GM18868 (cell line): Measurements from ENCODE around the gene VPS13C.

Experiments used
- ATAC-seq: cut with Tn5 transposase; IDR thresholded peaks from one replicate; pipeline ENCODE4 v1.9.1; 2021; ENCODE audit warnings: mild to moderate bottlenecking, moderate library complexity; ENCODE audit not compliant: unreplicated experiment

VPS13C gene

DNA sequence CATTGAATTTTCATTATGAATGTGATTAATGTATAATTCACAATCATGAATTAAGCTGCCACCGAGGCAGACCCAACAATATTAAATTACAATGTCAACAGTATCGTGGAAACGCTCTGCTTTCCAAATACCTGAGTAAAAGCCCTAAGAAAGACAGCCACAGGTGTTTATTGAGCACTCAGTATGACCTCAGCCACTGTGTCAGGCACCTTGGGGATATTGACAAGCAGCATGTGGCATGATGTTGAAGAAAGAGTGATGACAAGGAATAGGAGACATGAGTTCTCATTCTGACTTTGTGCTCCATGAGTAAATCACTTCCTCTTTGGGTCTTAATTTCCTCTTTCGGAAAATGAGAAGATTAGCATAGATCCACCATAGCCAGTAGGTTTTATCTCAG is 19.3 kb upstream of the VPS13C start:
- ATAC-seq: no peak

DNA sequence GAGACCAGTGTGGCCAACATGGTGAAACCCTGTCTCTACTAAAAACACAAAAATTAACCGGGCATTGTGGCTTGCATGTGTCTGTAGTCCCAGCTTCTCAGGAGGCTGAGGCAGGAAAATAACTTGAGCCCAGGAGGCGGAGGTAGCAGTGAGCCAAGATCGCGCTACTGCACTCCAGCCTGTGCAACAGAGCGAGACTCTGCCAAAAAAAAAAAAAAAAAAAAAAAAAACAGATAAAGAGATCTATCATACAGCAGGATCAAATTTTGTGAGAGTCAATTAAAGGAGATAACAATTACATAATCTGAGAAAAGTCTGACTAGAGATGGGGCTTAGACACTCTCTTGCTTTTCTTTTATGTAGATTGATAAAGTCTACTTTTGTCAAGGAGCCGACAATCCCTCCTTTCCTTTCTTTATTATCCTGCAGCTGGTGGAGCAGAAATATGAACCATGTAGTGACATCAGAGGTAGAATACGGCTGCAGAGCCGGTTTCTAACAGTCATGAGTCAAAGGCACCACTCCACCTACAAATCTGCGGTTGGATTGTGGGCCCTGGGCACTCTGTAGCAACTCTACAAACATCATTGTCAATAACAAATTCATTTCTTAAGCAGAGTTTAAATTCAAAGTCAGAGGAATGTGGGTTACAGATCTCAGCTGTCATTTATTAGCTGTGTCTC is 15.5 kb upstream of the VPS13C start:
- ATAC-seq: no peak

DNA sequence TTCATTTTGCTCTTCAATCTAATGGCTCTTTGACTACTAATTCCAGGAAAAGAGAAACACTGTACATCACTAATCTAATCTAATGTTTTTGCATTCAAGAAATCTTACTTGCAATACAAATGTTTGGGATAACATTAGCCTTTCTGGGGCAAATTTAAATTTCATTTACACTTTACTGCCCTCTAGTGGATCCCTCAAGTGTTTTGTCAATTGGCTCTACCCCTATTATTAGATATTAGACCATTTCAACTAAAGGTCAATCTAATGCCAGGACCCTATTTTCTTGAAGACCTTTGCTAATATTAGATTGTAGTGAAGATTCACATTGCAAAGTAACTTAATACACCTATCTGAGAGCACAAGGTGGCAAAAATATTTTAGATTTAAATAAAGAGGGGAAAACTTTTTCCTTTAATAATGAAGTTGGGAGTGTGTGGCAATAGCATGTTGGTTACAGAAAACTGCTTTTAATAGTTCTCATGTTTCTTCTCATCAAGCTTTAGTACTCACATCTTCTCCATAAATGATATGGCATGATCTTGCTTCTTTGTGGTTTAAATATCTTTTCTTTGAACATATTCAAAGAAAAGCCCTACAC is 11.6 kb upstream of the VPS13C start:
- no peak for ATAC-seq

DNA sequence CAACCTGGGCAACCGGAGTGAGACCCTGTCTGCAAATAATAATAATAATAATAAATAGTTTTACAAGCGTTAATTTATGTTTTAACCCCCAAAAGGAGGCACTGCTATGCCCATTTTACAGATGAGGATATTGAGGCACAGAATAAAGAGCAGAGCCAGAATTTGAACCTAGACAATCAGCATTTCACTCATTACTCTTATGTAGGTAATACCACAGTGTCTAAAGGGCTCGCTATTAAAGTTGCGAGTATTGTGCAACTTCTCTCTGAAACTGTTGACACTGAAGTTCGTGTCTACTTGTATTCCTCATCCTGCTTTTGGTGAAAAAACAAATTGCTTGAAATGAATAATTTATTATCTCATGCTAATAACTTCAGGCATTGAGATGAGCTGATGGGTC is 9.3 kb upstream of the VPS13C start:
- no peak for ATAC-seq

DNA sequence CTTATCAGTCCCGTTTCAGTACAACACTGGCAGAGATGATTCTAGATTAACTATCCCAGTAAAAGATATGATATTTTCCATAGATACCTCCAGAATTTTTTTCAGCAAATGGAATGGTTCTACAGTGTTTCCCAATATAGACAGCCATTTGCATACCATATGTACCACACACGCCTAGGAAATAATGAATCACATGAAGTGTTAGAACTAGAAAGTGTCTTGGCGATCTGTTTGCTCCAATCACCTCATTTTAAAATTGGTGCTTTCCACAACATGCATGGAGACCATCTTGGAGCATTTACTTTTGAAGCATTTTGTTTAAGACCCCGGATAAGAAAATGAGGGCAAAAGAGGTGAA is 8.5 kb upstream of the VPS13C start:
- ATAC-seq: no peak

DNA sequence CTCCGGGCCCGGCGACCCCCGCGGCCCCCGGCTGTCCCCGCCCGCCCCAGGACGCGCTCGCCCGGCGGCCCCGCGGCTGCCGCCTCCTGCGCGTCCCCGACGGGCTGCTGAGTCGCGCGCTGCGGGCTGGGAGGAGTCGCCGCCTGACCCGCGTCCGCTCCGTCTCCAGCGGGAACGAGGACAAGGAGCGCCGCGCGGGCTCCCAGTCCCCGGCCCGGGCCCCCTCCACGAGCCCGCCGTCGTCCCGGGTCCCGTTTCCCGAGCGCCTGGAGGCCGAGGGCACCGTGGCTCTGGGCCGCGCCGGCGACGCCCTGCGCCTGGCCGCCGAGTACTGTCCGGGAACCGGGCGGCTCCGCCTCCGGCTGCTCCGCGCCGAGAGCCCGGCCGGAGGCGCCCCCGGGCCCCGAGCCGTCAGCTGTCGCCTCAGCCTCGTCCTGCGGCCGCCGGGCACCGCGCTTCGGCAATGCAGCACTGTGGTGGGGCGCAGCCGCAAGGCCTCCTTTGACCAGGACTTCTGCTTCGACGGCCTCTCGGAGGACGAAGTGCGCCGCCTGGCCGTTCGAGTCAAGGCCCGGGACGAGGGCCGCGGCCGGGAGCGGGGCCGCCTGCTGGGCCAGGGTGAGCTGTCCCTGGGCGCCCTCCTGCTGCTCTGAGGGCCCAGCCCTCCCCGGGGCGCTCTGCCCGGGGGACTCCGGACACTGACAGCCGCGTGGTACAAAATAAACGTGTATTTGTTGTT is 8.0 kb upstream of the VPS13C start:
- peak; percentile 41 for ATAC-seq

DNA sequence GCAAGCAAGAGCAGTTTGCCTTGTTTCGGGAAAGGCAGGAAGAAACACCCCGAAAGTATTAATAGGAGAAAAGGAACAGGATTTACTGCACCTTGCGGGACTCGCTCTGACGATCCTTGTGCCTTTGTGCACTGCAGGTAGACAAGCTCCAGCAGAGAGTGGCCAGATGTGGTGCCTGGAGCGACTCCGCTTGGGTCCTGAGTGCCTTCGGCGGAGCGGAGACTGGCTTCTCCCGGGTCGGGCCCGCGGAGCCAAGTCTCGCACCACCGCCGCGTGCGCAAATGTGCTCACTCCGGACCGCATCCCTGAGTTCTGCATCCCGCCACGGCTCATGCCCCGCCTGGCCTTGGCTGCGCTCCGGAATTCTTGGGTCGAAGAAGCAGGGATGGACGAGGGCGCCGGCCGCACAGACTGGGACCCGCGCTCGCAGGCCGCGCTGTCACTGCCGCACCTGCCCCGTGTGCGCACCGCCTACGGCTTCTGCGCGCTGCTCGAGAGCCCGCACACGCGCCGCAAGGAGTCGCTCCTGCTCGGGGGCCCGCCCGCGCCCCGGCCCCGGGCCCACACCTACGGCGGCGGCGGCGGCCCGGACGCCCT is 7.3 kb upstream of the VPS13C start:
- ATAC-seq: peak; percentile 39

DNA sequence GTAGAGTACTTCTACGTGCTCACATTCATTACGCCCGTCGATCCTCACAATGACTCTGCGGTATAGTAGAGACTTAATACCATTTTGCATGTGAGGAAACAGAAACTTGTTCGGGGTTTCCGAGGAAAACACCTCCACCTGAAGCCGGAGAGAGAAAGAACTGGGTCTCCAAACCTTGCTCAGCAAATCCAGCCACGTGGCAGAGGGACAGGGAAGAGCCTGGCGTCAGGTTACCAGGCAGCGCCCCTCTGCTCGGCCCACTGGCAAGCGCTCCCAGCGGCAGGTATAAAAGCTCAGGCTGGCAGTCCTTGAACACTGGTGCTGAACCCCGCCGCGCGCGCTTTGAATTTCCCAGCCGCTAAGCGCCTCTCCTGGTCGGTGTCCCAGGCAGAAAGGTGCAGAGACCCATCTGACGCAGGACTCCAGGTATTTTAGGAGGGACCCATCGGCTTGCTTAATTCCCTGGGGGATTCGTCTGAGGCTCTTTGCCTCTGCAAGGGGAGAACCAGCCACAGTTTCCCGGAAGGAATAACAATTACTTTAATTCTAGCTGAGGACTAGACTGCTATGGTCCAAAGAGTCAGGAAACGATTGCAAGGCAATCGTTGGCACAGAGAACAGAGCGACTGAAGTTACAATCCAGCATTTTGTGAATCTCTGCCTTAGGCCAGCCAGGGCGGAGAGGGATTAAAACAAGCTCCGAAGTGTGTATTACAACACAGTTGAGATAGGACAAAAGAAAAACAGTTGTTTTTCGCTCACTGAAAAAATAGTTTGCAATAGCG is 6.6 kb upstream of the VPS13C start, which contains the start of gene C2CD4A:
Gene C2CD4A (plus strand): TSS at position 315 of the 785 bp plus-strand sequence. CDS start 637 bp downstream, outside the sequence.
- peak; percentile 55 for ATAC-seq

DNA sequence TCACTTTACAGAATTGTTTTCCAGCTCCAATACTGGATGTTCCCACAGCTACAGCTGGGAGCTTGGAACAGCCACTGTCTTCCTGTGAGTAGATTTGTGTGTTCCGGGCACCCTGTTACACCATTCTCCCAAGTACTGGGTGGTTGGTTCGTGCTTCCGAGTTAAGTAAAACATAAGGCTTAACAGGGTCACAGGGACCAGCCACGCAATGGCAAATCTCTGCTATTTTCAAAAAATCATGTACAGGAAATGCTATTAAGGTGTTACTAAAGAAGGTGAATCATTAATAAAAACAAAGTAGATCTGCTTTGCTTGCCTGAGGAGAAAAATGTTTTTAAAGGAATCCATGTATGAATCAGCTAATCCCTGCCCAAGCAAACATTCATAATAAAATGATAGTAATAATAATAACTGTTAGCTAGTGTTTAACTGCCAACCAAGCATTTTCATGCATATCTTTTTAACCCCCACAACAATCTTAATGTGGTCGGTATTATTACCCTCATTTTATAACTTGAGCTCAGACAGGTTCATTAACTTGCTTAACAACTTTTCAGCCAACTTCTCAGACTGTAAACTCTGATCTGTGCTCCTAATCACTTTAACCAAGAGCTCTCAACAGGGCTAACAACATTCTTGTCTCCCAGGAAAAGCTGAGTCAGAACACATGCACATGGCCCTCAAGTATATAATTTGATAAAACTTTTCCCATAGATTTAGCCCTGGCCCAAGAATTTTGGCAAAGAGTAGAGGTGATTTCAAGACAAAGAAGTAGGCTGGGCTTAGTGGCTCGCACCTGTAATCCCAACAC is 3.8 kb upstream of the VPS13C start:
- no peak for ATAC-seq

DNA sequence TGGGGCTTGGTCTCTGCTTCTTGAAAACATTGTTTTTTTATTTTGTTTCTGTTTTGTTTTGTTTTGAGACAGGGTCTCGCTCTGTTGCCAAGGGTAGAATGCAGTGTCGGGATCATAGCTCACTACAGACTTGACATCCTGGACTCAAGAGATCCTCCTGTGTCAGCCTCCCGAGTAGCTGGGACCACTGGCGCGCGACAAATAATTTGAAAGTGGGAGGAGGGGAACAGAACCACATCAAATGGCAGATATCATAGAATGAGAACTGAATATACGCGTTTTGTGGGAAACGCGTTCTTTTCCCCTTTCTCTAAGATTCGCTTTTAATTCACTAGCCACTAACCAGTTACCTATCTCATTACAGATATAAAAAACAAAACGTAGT is 641 bp upstream of the VPS13C start:
- no peak for ATAC-seq

DNA sequence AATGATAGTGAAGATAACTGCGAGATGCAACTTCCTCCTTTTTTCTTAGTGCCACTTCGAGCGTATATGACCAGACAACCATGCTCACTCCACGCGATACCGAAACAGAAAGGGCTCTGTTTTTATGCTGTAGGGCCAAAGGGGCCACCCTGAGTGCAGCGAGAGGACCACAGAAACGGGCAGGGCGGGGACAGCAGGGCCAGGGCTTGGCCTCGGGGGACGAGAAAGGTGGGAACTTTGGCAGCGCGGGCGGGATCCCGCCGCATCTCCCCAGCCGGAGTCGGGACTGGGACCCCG is 483 bp downstream of the VPS13C start:
- peak; percentile 72 for ATAC-seq

DNA sequence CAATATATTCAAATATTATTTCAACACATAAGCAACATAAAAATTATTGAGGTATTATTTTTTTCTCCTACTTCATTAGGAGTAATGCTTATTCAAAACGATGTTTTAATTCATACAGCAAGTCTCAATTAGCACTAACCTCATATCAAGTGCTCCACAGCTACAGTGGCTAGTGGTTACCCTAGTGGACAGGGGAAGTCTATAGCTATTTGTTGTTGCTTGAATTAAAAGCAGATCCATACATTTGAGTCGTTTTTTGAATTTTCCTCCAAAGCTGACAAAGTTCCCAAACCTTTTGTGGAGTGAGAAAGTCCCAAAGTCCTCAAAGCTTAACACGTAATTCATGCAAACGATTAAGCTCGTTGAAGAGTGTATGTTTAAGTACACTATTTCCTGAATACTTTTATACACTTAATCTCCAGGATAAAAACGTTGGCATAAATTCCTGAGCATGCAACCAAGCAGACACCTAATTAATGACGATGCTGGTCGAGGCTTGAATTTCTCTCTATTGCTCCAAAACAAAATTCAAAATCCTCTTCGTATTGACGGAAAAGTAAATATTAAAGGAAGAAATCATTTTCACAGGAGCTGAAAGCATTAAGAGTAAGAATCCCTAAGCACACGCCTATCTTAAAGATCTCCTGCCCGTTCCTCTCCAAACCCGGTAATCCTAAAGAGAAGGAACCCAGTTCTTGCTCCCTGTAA is 985 bp downstream of the VPS13C start:
- no peak for ATAC-seq

DNA sequence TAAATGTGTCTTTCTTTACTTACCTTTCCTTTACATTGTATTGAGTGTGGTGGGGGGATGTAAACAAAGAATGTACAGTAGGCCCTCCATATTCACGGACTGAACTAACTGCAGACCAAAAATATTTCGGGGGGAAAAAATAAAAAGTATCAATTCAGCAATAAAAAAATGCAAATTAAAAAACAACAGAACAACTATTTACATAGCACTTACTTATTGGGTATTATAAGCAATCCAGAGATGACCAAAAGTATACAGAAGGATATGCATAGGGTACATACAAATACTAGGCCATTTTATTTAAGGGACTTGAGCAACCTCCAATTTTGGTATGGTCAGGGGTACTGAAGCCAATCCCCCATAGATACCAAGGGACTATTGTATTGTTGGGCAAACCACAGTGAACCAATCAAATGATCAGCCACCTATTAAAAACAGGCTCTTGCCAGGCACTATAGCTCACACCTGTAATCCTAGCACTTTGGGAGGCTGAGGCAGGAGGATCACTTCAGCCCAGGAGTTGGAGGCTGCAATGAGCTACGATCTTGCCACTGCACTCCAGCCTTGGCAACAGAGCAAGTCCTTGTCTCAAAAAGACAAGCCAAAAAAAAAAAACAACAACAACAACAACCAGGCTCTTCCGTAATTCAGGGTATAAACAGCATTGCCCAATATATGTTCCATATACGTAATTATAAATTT is 1.8 kb downstream of the VPS13C start:
- no peak for ATAC-seq

DNA sequence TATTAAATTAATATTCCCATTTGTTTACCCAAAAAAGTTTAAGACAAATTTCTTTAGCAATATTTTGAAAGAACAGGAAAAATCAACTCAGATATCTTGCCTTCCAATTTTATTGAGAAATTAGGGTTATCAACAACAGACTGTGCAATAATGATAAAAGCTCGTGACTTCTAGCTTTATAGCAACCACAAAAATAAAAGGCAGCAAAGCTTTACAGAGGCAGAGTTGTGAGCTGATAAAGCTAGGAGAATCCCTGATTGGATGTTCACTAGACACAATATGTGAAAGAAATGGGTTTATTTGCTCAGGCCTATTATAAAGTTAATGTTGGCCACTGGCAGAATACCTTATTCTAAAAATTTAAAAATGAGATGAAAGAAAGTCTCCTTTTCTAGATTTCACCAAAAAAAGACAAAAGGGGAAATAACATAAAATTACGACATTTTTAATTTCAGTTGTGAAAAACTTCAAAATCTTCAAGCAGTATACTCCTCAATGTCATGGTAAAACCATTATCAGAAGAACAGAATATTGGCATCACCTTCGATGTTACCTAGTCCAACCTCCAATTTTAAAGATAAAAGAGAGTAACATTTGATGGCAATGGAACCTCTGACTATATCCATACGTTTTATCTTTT is 2.8 kb downstream of the VPS13C start:
- no peak for ATAC-seq

DNA sequence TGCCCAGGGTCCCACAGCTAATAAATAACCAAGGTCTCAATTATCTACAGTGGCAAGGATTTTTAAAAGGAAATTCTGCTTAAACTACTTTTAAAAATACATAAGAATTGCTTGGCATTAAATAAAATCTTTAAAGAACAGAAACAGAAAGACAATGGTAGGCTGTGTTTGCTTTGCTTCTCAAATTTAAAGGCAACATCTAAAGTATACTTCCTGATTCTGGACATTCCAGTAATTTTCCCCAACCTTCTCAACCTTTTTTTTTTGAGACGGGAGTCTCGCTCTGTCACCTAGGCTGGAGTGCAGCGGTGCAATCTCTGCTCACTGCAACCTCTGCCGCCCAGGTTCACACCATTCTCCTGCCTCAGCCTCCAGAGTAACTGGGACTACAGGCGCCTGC is 5.3 kb downstream of the VPS13C start:
- no peak for ATAC-seq

DNA sequence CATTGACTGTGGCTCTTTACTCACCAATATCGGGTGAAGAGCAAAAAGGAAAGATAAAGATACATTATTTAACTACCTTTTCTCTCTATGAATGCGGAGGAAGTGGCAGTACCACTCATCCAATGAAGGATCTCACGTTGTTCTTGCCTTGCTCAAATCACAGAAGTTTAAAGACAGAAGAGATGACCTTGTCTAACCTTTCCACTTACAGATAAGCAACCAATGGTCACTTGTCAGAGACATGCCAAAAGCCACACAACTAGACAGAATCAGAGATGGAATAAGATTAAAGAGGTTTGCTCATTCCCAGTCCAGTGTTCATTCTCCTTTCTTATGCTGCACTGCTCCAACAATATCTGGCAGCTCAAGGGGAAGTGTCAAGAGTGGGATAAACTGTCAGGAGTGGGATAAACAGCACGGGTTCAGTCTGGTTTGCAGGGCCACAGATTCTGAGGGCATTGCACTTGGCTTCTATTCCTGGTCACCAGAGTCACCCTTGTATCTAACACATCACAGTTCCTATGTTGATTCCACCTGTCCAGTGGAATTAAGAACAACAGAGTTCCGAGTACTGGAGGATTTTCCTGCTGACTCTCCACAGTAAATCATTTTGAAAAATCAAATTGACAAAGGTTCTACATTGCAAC is 6.7 kb downstream of the VPS13C start:
- no peak for ATAC-seq

DNA sequence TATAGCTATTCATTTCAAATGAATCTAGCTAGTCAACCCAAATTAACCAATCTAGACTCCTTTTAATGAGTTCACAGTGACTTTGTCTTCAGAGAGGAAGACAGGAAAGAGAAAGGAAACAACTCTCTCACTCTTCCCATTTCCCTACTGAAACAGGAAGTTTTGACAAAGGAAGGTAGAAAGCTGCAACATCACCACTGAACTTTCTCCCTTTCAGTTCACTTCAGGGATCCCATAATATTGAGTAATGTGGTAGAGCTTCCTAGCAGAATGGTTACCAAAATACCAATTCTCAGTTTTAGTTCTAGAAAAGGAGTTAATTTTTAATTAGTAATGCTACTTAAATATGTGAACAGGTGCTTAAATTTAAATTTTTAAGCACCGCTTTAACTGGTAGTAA is 7.5 kb downstream of the VPS13C start:
- no peak for ATAC-seq

DNA sequence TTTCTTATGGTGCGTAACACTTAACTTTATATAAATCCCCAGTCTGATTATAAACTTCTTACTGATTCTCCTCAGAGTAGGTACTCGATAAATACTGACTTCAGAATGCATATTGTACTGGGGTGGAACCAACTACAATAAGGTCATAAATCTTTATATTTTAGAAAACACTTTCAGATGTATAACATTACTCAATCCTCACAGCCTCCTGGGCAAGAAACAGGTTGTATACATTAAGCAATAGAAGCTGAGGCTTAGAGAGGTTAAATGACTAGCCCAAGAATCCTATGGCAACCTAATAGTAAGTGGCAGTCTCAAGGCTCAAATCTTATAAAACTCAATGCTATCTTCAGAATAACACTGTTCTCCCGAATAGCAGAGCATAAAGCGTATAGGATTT is 9.1 kb downstream of the VPS13C start:
- ATAC-seq: no peak
